Kidney epithelial cell (primary cell): ENCODE data around the gene FGF8. TPM values are rescaled to one million over a fixed set of nuclear protein-coding genes. Genes with fewer than 3 reads are reported as not detected.

Experiments
- DNase-seq: peaks from one replicate; pipeline ENCODE4 v3.0.0-alpha.2; 2010; ENCODE audit warnings: low read depth
- H3K27me3 ChIP-seq: 2 replicates; pipeline ENCODE4 v1.6.0; 2011; ENCODE audit warnings: low read length; ENCODE audit not compliant: control insufficient read depth, insufficient read depth
- H3K36me3 ChIP-seq: 2 replicates; pipeline ENCODE4 v1.5.1; 2011; ENCODE audit warnings: low read length; ENCODE audit not compliant: control insufficient read depth, insufficient read depth
- H3K4me3 ChIP-seq: 2 replicates; pipeline ENCODE4 v1.5.1; 2011; ENCODE audit warnings: low read depth, mild to moderate bottlenecking, control low read depth, low read length
- CTCF ChIP-seq: IDR thresholded peaks from 2 replicates; pipeline ENCODE4 v1.5.1; 2011; ENCODE audit warnings: mild to moderate bottlenecking, moderate library complexity, low read length, control low read depth, inconsistent platforms; ENCODE audit not compliant: insufficient read depth, poor library complexity, severe bottlenecking
- total RNA-seq: library from RNA; depleted of rRNA; stranded (reverse); fragments of >200 nt; gene quantifications from 2 replicates; pipeline ENCODE4 v1.2.3, GENCODE V29; 2015

FGF8 gene
- total RNA-seq, 1 donor from 2014 or later: not detected

GRCh38 chr10:101732096-101732495 is 43.8 kb downstream of the FGF8 start:
- TF ChIP-seq CTCF: no peak
- Histone ChIP-seq H3K36me3 (no peaks in the 10 kb centered on the region), H3K4me3 (no peak overlapping the region), H3K27me3 (peaks cover 3% of the 10 kb centered on the region)
- no peak for DNase-seq

GRCh38 chr10:101726115-101726387 is 49.9 kb downstream of the FGF8 start:
- no peak for TF ChIP-seq CTCF
- Histone ChIP-seq H3K4me3 (no peak overlapping the region), H3K27me3 (no peaks in the 10 kb centered on the region)

GRCh38 chr10:101725296-101726114 is 50.4 kb downstream of the FGF8 start:
- no peaks in the 10 kb centered on the region for H3K36me3 ChIP-seq

More at GRCh38 chr10:101726115-101726387, 49.9 kb downstream of the FGF8 start:
- no peak for DNase-seq
- H3K36me3 ChIP-seq: no peaks in the 10 kb centered on the region

GRCh38 chr10:101724446-101724845 is 51.5 kb downstream of the FGF8 start:
- no peak for DNase-seq
- H3K27me3 ChIP-seq: no peaks in the 10 kb centered on the region
- H3K36me3 ChIP-seq: no peaks in the 10 kb centered on the region
- H3K4me3 ChIP-seq: no peak overlapping the region
- TF ChIP-seq CTCF: no peak

More at GRCh38 chr10:101725296-101726114, 50.4 kb downstream of the FGF8 start:
- TF ChIP-seq CTCF: no peak
- Histone ChIP-seq H3K27me3 (no peaks in the 10 kb centered on the region), H3K4me3 (no peak overlapping the region)
- DNase-seq: no peak

- DNase-seq: no peak
- no peak for TF ChIP-seq CTCF
- Histone ChIP-seq H3K27me3 (no peaks in the 10 kb centered on the region), H3K4me3 (no peak overlapping the region), H3K36me3 (no peaks in the 10 kb centered on the region)
Observed at GRCh38 chr10:101723176-101723575, 52.7 kb downstream of the FGF8 start.

GRCh38 chr10:101721806-101722205 is 54.1 kb downstream of the FGF8 start:
- no peak for TF ChIP-seq CTCF
- no peak for DNase-seq
- H3K27me3 ChIP-seq: no peaks in the 10 kb centered on the region
- no peak overlapping the region for H3K4me3 ChIP-seq
- no peaks in the 10 kb centered on the region for H3K36me3 ChIP-seq
